HepG2 (cell line): ENCODE measurements around the gene EPB41L5. TPM values are rescaled to one million over a fixed set of nuclear protein-coding genes. Genes with fewer than 3 reads are reported as not detected.

Experiments used
- BRD4 ChIP-seq: sonication (generic); formaldehyde crosslinking; IDR thresholded peaks from 2 replicates; pipeline ENCODE4 v1.4.0; 2020; ENCODE audit warnings: missing genetic modification reagents
- DBP ChIP-seq: sonication (generic); formaldehyde crosslinking; IDR thresholded peaks from 2 replicates; pipeline ENCODE4 v1.4.0; 2020; ENCODE audit warnings: missing genetic modification reagents; ENCODE audit errors: not compliant biosample characterization
- FLYWCH1 ChIP-seq: sonication (generic); formaldehyde crosslinking; IDR thresholded peaks from 2 replicates; pipeline ENCODE4 v1.8.1; 2023; ENCODE audit warnings: mild to moderate bottlenecking, missing genetic modification reagents
- HCFC1 ChIP-seq: fragments of 150-350 bp; IDR thresholded peaks from 2 replicates; pipeline ENCODE4 v1.6.1; 2014; ENCODE audit warnings: low read depth, low read length
- JUND ChIP-seq: sonication (generic); formaldehyde crosslinking; IDR thresholded peaks from 2 replicates; pipeline ENCODE4 v1.8.0; 2022; ENCODE audit warnings: mild to moderate bottlenecking, missing genetic modification reagents
- KLF15 ChIP-seq: sonication (generic); formaldehyde crosslinking; IDR thresholded peaks from 2 replicates; pipeline ENCODE4 v1.8.1; 2023; ENCODE audit warnings: borderline replicate concordance, mild to moderate bottlenecking, inconsistent platforms, missing genetic modification reagents, mixed read lengths
- PHF8 ChIP-seq: sonication (generic); formaldehyde crosslinking; IDR thresholded peaks from 2 replicates; pipeline ENCODE4 v1.5.0; 2020; ENCODE audit warnings: missing genetic modification reagents
- SALL2 ChIP-seq: sonication (generic); formaldehyde crosslinking; IDR thresholded peaks from 2 replicates; pipeline ENCODE4 v1.8.1; 2023; ENCODE audit warnings: mild to moderate bottlenecking, missing genetic modification reagents, inconsistent platforms
- SMYD3 ChIP-seq: sonication (generic); formaldehyde crosslinking; IDR thresholded peaks from 2 replicates; pipeline ENCODE4 v1.8.1; 2023; ENCODE audit warnings: mild to moderate bottlenecking, missing genetic modification reagents
- TAF15 ChIP-seq: fragments of 200-400 bp; formaldehyde crosslinking; IDR thresholded peaks from one replicate; pipeline ENCODE4 v1.6.1; 2018; ENCODE audit warnings: mild to moderate bottlenecking, low read depth, low read length; ENCODE audit not compliant: poor library complexity, severe bottlenecking
- THAP7 ChIP-seq: sonication (generic); formaldehyde crosslinking; IDR thresholded peaks from 2 replicates; pipeline ENCODE4 v1.8.1; 2023; ENCODE audit warnings: mild to moderate bottlenecking, missing genetic modification reagents
- YEATS4 ChIP-seq: sonication (generic); formaldehyde crosslinking; IDR thresholded peaks from 2 replicates; pipeline ENCODE4 v1.4.0; 2020; ENCODE audit warnings: missing genetic modification reagents, borderline replicate concordance
- ZNF138 ChIP-seq: sonication (generic); formaldehyde crosslinking; IDR thresholded peaks from 2 replicates; pipeline ENCODE4 v1.5.0; 2020; ENCODE audit warnings: mild to moderate bottlenecking, low read depth, missing genetic modification reagents
- ZNF276 ChIP-seq: sonication (generic); formaldehyde crosslinking; IDR thresholded peaks from 2 replicates; pipeline ENCODE4 v1.4.0; 2020; ENCODE audit warnings: mild to moderate bottlenecking, low read depth, missing genetic modification reagents
- ZNF329 ChIP-seq: sonication (generic); formaldehyde crosslinking; IDR thresholded peaks from 2 replicates; pipeline ENCODE4 v1.9.0; 2021; ENCODE audit warnings: low read depth, mild to moderate bottlenecking, missing genetic modification reagents
- ZNF382 ChIP-seq: sonication (generic); formaldehyde crosslinking; IDR thresholded peaks from 2 replicates; pipeline ENCODE4 v1.5.0; 2020; ENCODE audit warnings: missing genetic modification reagents, mild to moderate bottlenecking, borderline replicate concordance
- ZNF468 ChIP-seq: sonication (generic); formaldehyde crosslinking; IDR thresholded peaks from 2 replicates; pipeline ENCODE4 v1.8.0; 2022; ENCODE audit warnings: mild to moderate bottlenecking, moderate library complexity, missing genetic modification reagents
- ZNF547 ChIP-seq: sonication (generic); formaldehyde crosslinking; IDR thresholded peaks from 2 replicates; pipeline ENCODE4 v1.5.1; 2020; ENCODE audit warnings: mild to moderate bottlenecking, missing genetic modification reagents
- ZNF782 ChIP-seq: sonication (generic); formaldehyde crosslinking; IDR thresholded peaks from 2 replicates; pipeline ENCODE4 v1.4.0; 2020; ENCODE audit warnings: missing genetic modification reagents, mild to moderate bottlenecking, borderline replicate concordance
- ZNF792 ChIP-seq: IDR thresholded peaks from 2 replicates; pipeline ENCODE4 v1.6.1; 2016
- ZNF891 ChIP-seq: sonication (generic); formaldehyde crosslinking; IDR thresholded peaks from 2 replicates; pipeline ENCODE4 v1.5.0; 2020; ENCODE audit warnings: mild to moderate bottlenecking, missing genetic modification reagents
- polyA plus RNA-seq, 8 experiments: library from polyadenylated mRNA; depleted of rRNA in 3 of 8; stranded (reverse) in 7 of 8; unstranded in 1 of 8; fragments of >200 nt; fragmentation: Illumina TruSeq in 4 of 8; extraction: Trizol in 4 of 8; gene quantifications; 2 replicates each; pipeline versions ENCODE4 v1.2.1 to v1.2.3, GENCODE V29; 2011 to 2016; ENCODE audit warnings: low read depth in 4 of 8, missing spikeins in 1 of 8, mixed read lengths in 1 of 8; ENCODE audit not compliant: insufficient read depth in 1 of 8
- total RNA-seq, 5 experiments: library from RNA; depleted of rRNA; stranded (reverse); fragments of >200 nt; fragmentation: Illumina TruSeq; extraction: Trizol; gene quantifications; 2 replicates each; pipeline ENCODE4 v1.2.3, GENCODE V29; 2016; ENCODE audit warnings: low read depth in 1 of 5
- TF ChIP-seq, protein P1 (sequence below): sonication (generic); formaldehyde crosslinking; conservative IDR thresholded peaks from 2 replicates; pipeline ENCODE4 v1.8.0; 2022; ENCODE audit warnings: missing genetic modification reagents
- TF ChIP-seq, protein P2 (sequence below): sonication (generic); formaldehyde crosslinking; IDR thresholded peaks from 2 replicates; pipeline ENCODE4 v1.4.0; 2020; ENCODE audit warnings: missing genetic modification reagents

Gene EPB41L5
- total and polyA plus RNA-seq, 2 of the 13 experiments (the other 11 are each of a cell fraction or from before 2014, with no cell fraction given) = 40.5 to 47.5 TPM

DNA sequence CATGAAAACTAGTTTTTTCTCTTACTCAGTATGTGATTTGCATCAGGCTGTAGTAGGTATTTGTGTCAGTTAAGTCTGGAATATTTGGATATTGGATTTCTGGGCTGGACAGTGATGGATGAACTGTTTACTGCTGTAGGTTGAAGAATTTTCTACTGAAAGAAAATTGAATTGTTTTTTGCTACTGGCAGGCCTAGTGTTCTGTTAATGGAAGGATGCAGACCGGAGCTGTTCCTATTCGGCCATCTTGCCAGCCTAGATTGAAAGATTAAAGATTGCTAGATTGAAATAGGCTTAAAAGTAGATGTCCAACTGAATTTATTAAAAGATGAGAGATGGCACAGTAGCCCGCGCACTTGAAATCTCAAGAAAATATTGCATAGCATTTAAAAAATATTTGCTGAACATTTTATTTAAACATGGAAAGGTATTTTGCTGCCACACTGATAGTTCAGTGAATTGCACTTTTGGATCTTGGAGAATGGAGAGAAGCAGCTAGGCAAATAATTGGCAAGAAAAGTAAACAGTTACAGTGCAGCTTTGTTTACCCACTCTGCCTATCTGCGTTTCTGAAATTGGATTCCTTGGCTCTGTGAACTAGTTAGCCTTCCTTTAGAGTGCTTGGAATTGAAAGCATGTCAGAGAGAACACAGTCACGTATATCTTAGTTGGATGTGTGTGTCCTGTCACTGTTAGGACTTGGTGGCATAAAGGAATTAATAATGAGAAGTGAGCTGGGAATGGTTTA lies 54.1 kb downstream of the EPB41L5 start (continued):
- TF ChIP-seq JUND (CRISPR knock-in tag) = 0 out of 2 replicates have a peak, but pooled peaks have one; percentile 25
- TF ChIP-seq, protein P1, sequence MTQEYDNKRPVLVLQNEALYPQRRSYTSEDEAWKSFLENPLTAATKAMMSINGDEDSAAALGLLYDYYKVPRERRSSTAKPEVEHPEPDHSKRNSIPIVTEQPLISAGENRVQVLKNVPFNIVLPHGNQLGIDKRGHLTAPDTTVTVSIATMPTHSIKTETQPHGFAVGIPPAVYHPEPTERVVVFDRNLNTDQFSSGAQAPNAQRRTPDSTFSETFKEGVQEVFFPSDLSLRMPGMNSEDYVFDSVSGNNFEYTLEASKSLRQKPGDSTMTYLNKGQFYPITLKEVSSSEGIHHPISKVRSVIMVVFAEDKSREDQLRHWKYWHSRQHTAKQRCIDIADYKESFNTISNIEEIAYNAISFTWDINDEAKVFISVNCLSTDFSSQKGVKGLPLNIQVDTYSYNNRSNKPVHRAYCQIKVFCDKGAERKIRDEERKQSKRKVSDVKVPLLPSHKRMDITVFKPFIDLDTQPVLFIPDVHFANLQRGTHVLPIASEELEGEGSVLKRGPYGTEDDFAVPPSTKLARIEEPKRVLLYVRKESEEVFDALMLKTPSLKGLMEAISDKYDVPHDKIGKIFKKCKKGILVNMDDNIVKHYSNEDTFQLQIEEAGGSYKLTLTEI = no peak
- TF ChIP-seq TAF15 = no peak
- TF ChIP-seq, protein P2, sequence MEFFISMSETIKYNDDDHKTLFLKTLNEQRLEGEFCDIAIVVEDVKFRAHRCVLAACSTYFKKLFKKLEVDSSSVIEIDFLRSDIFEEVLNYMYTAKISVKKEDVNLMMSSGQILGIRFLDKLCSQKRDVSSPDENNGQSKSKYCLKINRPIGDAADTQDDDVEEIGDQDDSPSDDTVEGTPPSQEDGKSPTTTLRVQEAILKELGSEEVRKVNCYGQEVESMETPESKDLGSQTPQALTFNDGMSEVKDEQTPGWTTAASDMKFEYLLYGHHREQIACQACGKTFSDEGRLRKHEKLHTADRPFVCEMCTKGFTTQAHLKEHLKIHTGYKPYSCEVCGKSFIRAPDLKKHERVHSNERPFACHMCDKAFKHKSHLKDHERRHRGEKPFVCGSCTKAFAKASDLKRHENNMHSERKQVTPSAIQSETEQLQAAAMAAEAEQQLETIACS (CRISPR knock-in tag) = no peak
- TF ChIP-seq DBP (CRISPR knock-in tag) = no peak
- TF ChIP-seq ZNF276 (CRISPR knock-in tag) = no peak
- no peak for TF ChIP-seq BRD4 (CRISPR knock-in tag)
- TF ChIP-seq FLYWCH1 (CRISPR knock-in tag) = no peak
- peak; percentile 54; the same call in 1 of the 2 replicates for TF ChIP-seq YEATS4 (CRISPR knock-in tag)
- no peak for TF ChIP-seq ZNF468 (CRISPR knock-in tag)
- no peak for TF ChIP-seq ZNF547
- TF ChIP-seq ZNF382 = no peak
- TF ChIP-seq THAP7 (CRISPR knock-in tag) = no peak
- TF ChIP-seq ZNF891 (CRISPR knock-in tag) = no peak
- TF ChIP-seq ZNF782 = no peak; the same call in 1 of the 2 replicates
- TF ChIP-seq PHF8 (CRISPR knock-in tag) = no peak
- no peak for TF ChIP-seq ZNF329 (CRISPR knock-in tag)
- no peak for TF ChIP-seq HCFC1
- TF ChIP-seq ZNF138 = no peak
- TF ChIP-seq SMYD3 = peak; percentile 83
- TF ChIP-seq SALL2 (CRISPR knock-in tag) = no peak
- peak; percentile 93 for TF ChIP-seq ZNF792
- TF ChIP-seq KLF15 (CRISPR knock-in tag) = no peak
